ENCODE data around the gene ASB8. TPM values are rescaled to one million over a fixed set of nuclear protein-coding genes. Genes with fewer than 3 reads are reported as not detected.
A peak's percentile ranks its signal among the peaks of the same experiment; 100 is the strongest.

ASB8 gene
- total RNA-seq, 2 donors from 2014 or later, result 22.6 to 35.7 TPM

GRCh38 chr12:48189331-48190125 is 32.2 kb upstream of the ASB8 start:
- Mint-ChIP-seq H3K27ac (no peak overlapping the region), H3K9me3 (no peaks in the 10 kb centered on the region), H3K27me3 (peaks cover 16% of the 10 kb centered on the region), H3K36me3 (ENCODE audit: low read depth) (no peaks in the 10 kb centered on the region), H3K4me3 (no peak overlapping the region), H3K4me1 (no peaks in the 10 kb centered on the region)
- ATAC-seq (replicated peaks), result peak; percentile 78

GRCh38 chr12:48187916-48188695 is 30.8 kb upstream of the ASB8 start:
- Mint-ChIP-seq H3K9me3 (no peaks in the 10 kb centered on the region), H3K36me3 (ENCODE audit: low read depth) (no peaks in the 10 kb centered on the region), H3K27me3 (peaks cover 17% of the 10 kb centered on the region), H3K4me3 (no peak overlapping the region), H3K4me1 (no peaks in the 10 kb centered on the region), H3K27ac (no peak overlapping the region)
- no peak for ATAC-seq (replicated peaks)

- peaks cover 15% of the 10 kb centered on the region for H3K27me3 Mint-ChIP-seq
- no peaks in the 10 kb centered on the region for H3K9me3 Mint-ChIP-seq
- H3K4me3 Mint-ChIP-seq, result peak overlapping the region; percentile 89
- no peak for ATAC-seq (replicated peaks)
- H3K36me3 Mint-ChIP-seq (ENCODE audit: low read depth), result no peaks in the 10 kb centered on the region
- H3K27ac Mint-ChIP-seq, result no peak overlapping the region
- H3K4me1 Mint-ChIP-seq, result peaks cover 5% of the 10 kb centered on the region
Observed at GRCh38 chr12:48185181-48185919, 28.0 kb upstream of the ASB8 start.

- Mint-ChIP-seq H3K4me1 (peaks cover 5% of the 10 kb centered on the region), H3K27ac (no peak overlapping the region), H3K9me3 (no peaks in the 10 kb centered on the region), H3K4me3 (peak overlapping the region; percentile 89), H3K36me3 (ENCODE audit: low read depth) (no peaks in the 10 kb centered on the region), H3K27me3 (peaks cover 13% of the 10 kb centered on the region)
- no peak for ATAC-seq (replicated peaks)
Observed at GRCh38 chr12:48184549-48184922, 27.2 kb upstream of the ASB8 start.

GRCh38 chr12:48183876-48184548 is 26.7 kb upstream of the ASB8 start:
- Mint-ChIP-seq H3K27me3 (peaks cover 16% of the 10 kb centered on the region), H3K27ac (no peak overlapping the region), H3K36me3 (ENCODE audit: low read depth) (no peaks in the 10 kb centered on the region), H3K4me1 (peaks cover 5% of the 10 kb centered on the region), H3K9me3 (no peaks in the 10 kb centered on the region), H3K4me3 (peak overlapping the region; percentile 89)
- peak; percentile 9 for ATAC-seq (replicated peaks)

GRCh38 chr12:48183091-48183875 is 26.0 kb upstream of the ASB8 start, which contains the start of gene CCDC184:
Gene CCDC184 (plus strand): TSS chr12:48183644. CDS start chr12:48184123, 479 bp downstream.
- H3K36me3 Mint-ChIP-seq (ENCODE audit: low read depth), result no peaks in the 10 kb centered on the region
- no peaks in the 10 kb centered on the region for H3K9me3 Mint-ChIP-seq
- peaks cover 5% of the 10 kb centered on the region for H3K4me1 Mint-ChIP-seq
- peaks cover 16% of the 10 kb centered on the region for H3K27me3 Mint-ChIP-seq
- H3K4me3 Mint-ChIP-seq, result peak within 1 kb of the TSS; percentile 89
- ATAC-seq (replicated peaks), result peak; percentile 87
- peak within 1 kb of the TSS; percentile 83 for H3K27ac Mint-ChIP-seq

- peak; percentile 54 for ATAC-seq (replicated peaks)
- Mint-ChIP-seq H3K9me3 (no peaks in the 10 kb centered on the region), H3K36me3 (ENCODE audit: low read depth) (no peaks in the 10 kb centered on the region), H3K27ac (peak overlapping the region; percentile 83), H3K27me3 (peaks cover 16% of the 10 kb centered on the region), H3K4me3 (peak overlapping the region; percentile 89), H3K4me1 (peaks cover 5% of the 10 kb centered on the region)
Observed at GRCh38 chr12:48182631-48183030, 25.3 kb upstream of the ASB8 start.

GRCh38 chr12:48180857-48181495 is 23.7 kb upstream of the ASB8 start:
- Mint-ChIP-seq H3K4me3 (no peak overlapping the region), H3K27me3 (peaks cover 22% of the 10 kb centered on the region), H3K27ac (no peak overlapping the region), H3K4me1 (peaks cover 5% of the 10 kb centered on the region), H3K9me3 (no peaks in the 10 kb centered on the region), H3K36me3 (ENCODE audit: low read depth) (no peaks in the 10 kb centered on the region)
- ATAC-seq (replicated peaks), result no peak

- no peak overlapping the region for H3K27ac Mint-ChIP-seq
- H3K4me1 Mint-ChIP-seq, result peaks cover 9% of the 10 kb centered on the region
- ATAC-seq (replicated peaks), result no peak
- H3K36me3 Mint-ChIP-seq (ENCODE audit: low read depth), result no peaks in the 10 kb centered on the region
- H3K4me3 Mint-ChIP-seq, result no peak overlapping the region
- peaks cover 16% of the 10 kb centered on the region for H3K27me3 Mint-ChIP-seq
- H3K9me3 Mint-ChIP-seq, result no peaks in the 10 kb centered on the region
Observed at GRCh38 chr12:48180424-48180823, 23.1 kb upstream of the ASB8 start.

- no peaks in the 10 kb centered on the region for H3K36me3 Mint-ChIP-seq (ENCODE audit: low read depth)
- no peaks in the 10 kb centered on the region for H3K9me3 Mint-ChIP-seq
- H3K4me3 Mint-ChIP-seq, result no peak overlapping the region
- H3K27me3 Mint-ChIP-seq, result peaks cover 13% of the 10 kb centered on the region
- ATAC-seq (replicated peaks), result no peak
- no peak overlapping the region for H3K27ac Mint-ChIP-seq
- H3K4me1 Mint-ChIP-seq, result peaks cover 10% of the 10 kb centered on the region
Observed at GRCh38 chr12:48179466-48179865, 22.2 kb upstream of the ASB8 start.

GRCh38 chr12:48177982-48178381 is 20.7 kb upstream of the ASB8 start:
- no peaks in the 10 kb centered on the region for H3K36me3 Mint-ChIP-seq (ENCODE audit: low read depth)
- peaks cover 13% of the 10 kb centered on the region for H3K27me3 Mint-ChIP-seq
- no peak overlapping the region for H3K27ac Mint-ChIP-seq
- H3K4me3 Mint-ChIP-seq, result no peak overlapping the region
- no peak for ATAC-seq (replicated peaks)
- no peaks in the 10 kb centered on the region for H3K9me3 Mint-ChIP-seq
- H3K4me1 Mint-ChIP-seq, result peaks cover 10% of the 10 kb centered on the region

- Mint-ChIP-seq H3K4me1 (peaks cover 4% of the 10 kb centered on the region), H3K4me3 (no peak overlapping the region), H3K27ac (no peak overlapping the region), H3K27me3 (peaks cover 13% of the 10 kb centered on the region), H3K36me3 (ENCODE audit: low read depth) (no peaks in the 10 kb centered on the region), H3K9me3 (no peaks in the 10 kb centered on the region)
- ATAC-seq (replicated peaks), result no peak
Observed at GRCh38 chr12:48176417-48176751, 19.1 kb upstream of the ASB8 start.

Measured in activated T-helper 17 cell treated with anti-CD3 and anti-CD28 coated beads, Interleukin-2, amount 50 U/mL, for 72 hours (primary cell).